Hepatocyte (in vitro differentiated cells): ENCODE results near the gene PRPS1. TPM values are rescaled to one million over a fixed set of nuclear protein-coding genes. Genes with fewer than 3 reads are reported as not detected.
"Not testable (repeated sequence)": the region's sequence is repeated elsewhere in the genome, so short reads cannot be mapped to it uniquely, and the experiment has no call there.

ENCODE experiments used
- DNase-seq: peaks from one replicate; pipeline ENCODE4 v3.0.0-alpha.2; 2016; ENCODE audit warnings: low spot score
- H2AFZ ChIP-seq: fragments of 200-600 bp; sonication (generic); 2 replicates; pipeline ENCODE4 v1.6.0; 2016; ENCODE audit warnings: antibody characterized with exemption, mild to moderate bottlenecking
- H3K27ac ChIP-seq: fragments of 200-600 bp; sonication (generic); 2 replicates; pipeline ENCODE4 v1.5.1; 2016; ENCODE audit warnings: mild to moderate bottlenecking
- H3K27me3 ChIP-seq: fragments of 200-600 bp; sonication (generic); 2 replicates; pipeline ENCODE4 v1.6.1; 2016
- H3K36me3 ChIP-seq: fragments of 200-600 bp; sonication (generic); replicated peaks from 2 replicates; pipeline ENCODE4 v1.5.1; 2016; ENCODE audit warnings: low read depth; ENCODE audit not compliant: insufficient read depth
- H3K4me1 ChIP-seq: fragments of 200-600 bp; sonication (generic); 2 replicates; pipeline ENCODE4 v1.5.1; 2016; ENCODE audit warnings: mild to moderate bottlenecking, moderate library complexity; ENCODE audit not compliant: insufficient read depth
- H3K4me2 ChIP-seq: fragments of 200-600 bp; sonication (generic); 2 replicates; pipeline ENCODE4 v1.6.0; 2016
- H3K4me3 ChIP-seq: fragments of 200-600 bp; sonication (generic); 2 replicates; pipeline ENCODE4 v1.5.1; 2016; ENCODE audit warnings: mild to moderate bottlenecking
- H3K79me2 ChIP-seq: fragments of 200-600 bp; sonication (generic); 2 replicates; pipeline ENCODE4 v1.6.0; 2017; ENCODE audit warnings: mild to moderate bottlenecking
- H3K9me2 ChIP-seq: fragments of 200-600 bp; sonication (generic); replicated peaks from 2 replicates; pipeline ENCODE4 v1.6.0; 2017; ENCODE audit warnings: mild to moderate bottlenecking; ENCODE audit not compliant: insufficient read depth
- H3K9me3 ChIP-seq: fragments of 200-600 bp; sonication (generic); 2 replicates; pipeline ENCODE4 v1.5.1; 2016; ENCODE audit warnings: low read depth, mild to moderate bottlenecking
- H4K20me1 ChIP-seq: fragments of 200-600 bp; sonication (generic); 2 replicates; pipeline ENCODE4 v1.6.0; 2016; ENCODE audit warnings: mild to moderate bottlenecking; ENCODE audit not compliant: insufficient read depth, poor library complexity, severe bottlenecking
- CTCF ChIP-seq: fragments of 200-600 bp; sonication (generic); IDR thresholded peaks from 2 replicates; pipeline ENCODE4 v1.5.1; 2016; ENCODE audit warnings: antibody characterized with exemption, mild to moderate bottlenecking; ENCODE audit not compliant: poor library complexity
- EZH2 ChIP-seq: fragments of 200-600 bp; sonication (generic); IDR thresholded peaks from 2 replicates; pipeline ENCODE4 v1.6.1; 2016; ENCODE audit warnings: antibody characterized with exemption, mild to moderate bottlenecking, borderline replicate concordance
- EZH2phosphoT487 ChIP-seq: fragments of 200-600 bp; sonication (generic); IDR thresholded peaks from one replicate; pipeline ENCODE4 v1.6.1; 2018; ENCODE audit warnings: antibody characterized with exemption, mild to moderate bottlenecking, low read depth, moderate library complexity; ENCODE audit not compliant: unreplicated experiment, severe bottlenecking
- WGBS: methylation state at CpG from one replicate; pipeline ENCODE4 v1.1.6; 2016; ENCODE audit warnings: low lambda C conversion rate; ENCODE audit errors: missing lambda C conversion rate; 5-methylcytosine and 5-hydroxymethylcytosine counted together
- polyA plus RNA-seq: library from polyadenylated mRNA; unstranded; fragments of >200 nt; fragmentation: Nextera tagmentation; extraction: Ambion mirVana; gene quantifications from 2 replicates; pipeline ENCODE4 v1.2.1, GENCODE V29; 2016
- total RNA-seq: library from RNA; depleted of rRNA; stranded (reverse); fragments of >200 nt; gene quantifications from 2 replicates; pipeline ENCODE4 v1.2.3, GENCODE V29; 2014

The PRPS1 gene
- total and polyA plus RNA-seq, 2 experiments from 2014 or later = 41.1 to 59.2 TPM

DNA sequence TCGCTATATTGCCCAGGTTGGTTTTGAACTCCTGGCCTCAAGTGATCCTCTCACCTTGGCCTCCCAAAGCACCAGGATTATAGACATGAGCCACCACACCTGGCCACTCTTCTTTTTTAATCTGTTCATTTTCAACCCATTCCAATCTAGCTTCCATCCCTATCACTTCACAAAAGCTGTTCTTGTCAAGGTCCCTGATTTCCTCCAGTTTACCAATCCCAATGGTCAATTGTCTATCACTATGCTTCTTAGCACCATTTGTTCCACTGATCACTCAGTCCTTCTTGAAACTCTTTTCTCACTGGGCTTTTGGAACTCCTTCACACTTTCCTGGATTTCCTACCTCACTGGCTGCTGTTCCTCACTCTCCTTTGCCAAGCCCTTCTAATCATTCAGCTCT, 38.6 kb downstream of the PRPS1 start:
- Histone ChIP-seq H3K27me3 (no peaks in the 10 kb centered on the region), H3K27ac (no peak overlapping the region), H3K9me3 (no peaks in the 10 kb centered on the region), H3K9me2 (no peaks in the 10 kb centered on the region), H4K20me1 (no peaks in the 10 kb centered on the region), H3K36me3 (no peaks in the 10 kb centered on the region), H3K79me2 (peaks cover 9% of the 10 kb centered on the region), H2AFZ (no peak overlapping the region), H3K4me2 (no peak overlapping the region), H3K4me3 (no peak overlapping the region), H3K4me1 (no peaks in the 10 kb centered on the region)
- TF ChIP-seq CTCF = no peak
- no peak for TF ChIP-seq EZH2phosphoT487
- TF ChIP-seq EZH2 = no peak
- DNase-seq = no peak
- WGBS = 93% methylated on average over 1 of the region's 1 CpG

- Histone ChIP-seq H3K27me3 (no peaks in the 10 kb centered on the region), H4K20me1 (no peaks in the 10 kb centered on the region), H3K27ac (no peak overlapping the region), H3K79me2 (peaks cover 9% of the 10 kb centered on the region), H3K9me3 (no peaks in the 10 kb centered on the region), H3K9me2 (no peaks in the 10 kb centered on the region), H3K4me2 (no peak overlapping the region), H2AFZ (no peak overlapping the region), H3K36me3 (no peaks in the 10 kb centered on the region), H3K4me3 (no peak overlapping the region), H3K4me1 (no peaks in the 10 kb centered on the region)
- 100% methylated on average over 1 of the region's 1 CpG for WGBS
- no peak for TF ChIP-seq EZH2phosphoT487
- no peak for TF ChIP-seq CTCF
- no peak for TF ChIP-seq EZH2
- no peak for DNase-seq
Observed at GRCh38 chrX:107667426-107667825, 39.1 kb downstream of the PRPS1 start.

DNA sequence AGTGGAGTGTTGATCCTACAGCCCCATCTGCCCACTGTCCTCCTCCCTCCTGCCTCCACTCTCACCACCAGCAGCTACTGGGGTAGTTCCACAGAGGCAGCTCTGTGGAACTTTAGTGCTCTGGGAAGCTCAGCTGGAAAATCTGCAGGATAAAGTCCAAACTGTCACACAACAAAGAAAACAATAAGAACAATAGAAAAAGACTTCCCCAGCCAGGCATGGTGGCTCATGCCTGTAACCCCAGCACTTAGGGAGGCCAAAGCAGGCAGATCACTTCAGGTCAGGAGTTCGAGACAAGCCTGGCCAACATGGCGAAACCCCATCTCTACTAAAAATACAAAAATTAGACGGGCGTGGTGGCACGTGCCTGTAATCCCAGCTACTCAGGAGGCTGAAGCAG, 40.4 kb downstream of the PRPS1 start:
- H3K4me3 ChIP-seq = not testable (repeated sequence)

GRCh38 chrX:107669261-107669660, 41.0 kb downstream of the PRPS1 start:
- Histone ChIP-seq H3K27me3 (no peaks in the 10 kb centered on the region), H4K20me1 (no peaks in the 10 kb centered on the region), H3K4me1 (peaks cover 13% of the 10 kb centered on the region), H3K27ac (no peak overlapping the region), H2AFZ (no peak overlapping the region), H3K79me2 (peaks cover 9% of the 10 kb centered on the region), H3K4me3 (no peak overlapping the region), H3K4me2 (no peak overlapping the region), H3K9me2 (no peaks in the 10 kb centered on the region), H3K9me3 (no peaks in the 10 kb centered on the region), H3K36me3 (no peaks in the 10 kb centered on the region)
- WGBS = 84% methylated on average over 3 of the region's 4 CpGs
- no peak for DNase-seq
- no peak for TF ChIP-seq EZH2phosphoT487

More for the DNA sequence above, 40.4 kb downstream of the PRPS1 start:
- DNase-seq, H3K27me3 ChIP-seq, H3K9me3 ChIP-seq, H3K79me2 ChIP-seq, H3K36me3 ChIP-seq, H3K27ac ChIP-seq, H2AFZ ChIP-seq, H4K20me1 ChIP-seq, H3K4me1 ChIP-seq, H3K4me2 ChIP-seq, H3K9me2 ChIP-seq: not testable (repeated sequence)
- 90% methylated on average over 5 of the region's 5 CpGs for WGBS
